HL-60 (cell line): ENCODE data around the gene HIF3A.

Experiments used
- DNase-seq, 2 experiments: peaks; one replicate each; pipeline ENCODE4 v3.0.0-alpha.2; 2010 to 2020; ENCODE audit warnings: low read depth in 1 of 2, low spot score in 1 of 2
- H3K27ac ChIP-seq: fragments of 250-450 bp; sonication (Bioruptor Pico); replicated peaks from 2 replicates; pipeline ENCODE4 v1.5.1; 2020; ENCODE audit warnings: mild to moderate bottlenecking, moderate library complexity
- H3K27me3 ChIP-seq: fragments of 250-450 bp; sonication (Bioruptor Pico); 2 replicates; pipeline ENCODE4 v1.5.1; 2021; ENCODE audit warnings: mild to moderate bottlenecking, moderate library complexity; ENCODE audit not compliant: insufficient read depth, poor library complexity, severe bottlenecking
- H3K4me3 ChIP-seq: replicated peaks from 2 replicates; pipeline ENCODE4 v1.5.1; 2011; ENCODE audit warnings: mild to moderate bottlenecking, control low read depth, low read length; ENCODE audit not compliant: insufficient read depth
- GABPA ChIP-seq: IDR thresholded peaks from 2 replicates; pipeline ENCODE4 v1.6.1; 2012; ENCODE audit warnings: low read depth
- POLR2AphosphoS5 ChIP-seq: IDR thresholded peaks from 2 replicates; pipeline ENCODE4 v1.6.1; 2012; ENCODE audit warnings: low read depth
- SPI1 ChIP-seq: IDR thresholded peaks from 2 replicates; pipeline ENCODE4 v1.6.1; 2012; ENCODE audit warnings: low read depth, mild to moderate bottlenecking, borderline replicate concordance
- TF ChIP-seq, protein P1 (sequence below): IDR thresholded peaks from one replicate; pipeline ENCODE4 v1.5.1; 2011; ENCODE audit warnings: low read length, control low read depth, inconsistent platforms; ENCODE audit not compliant: insufficient read depth
- TF ChIP-seq, protein P2 (sequence below): IDR thresholded peaks from 2 replicates; pipeline ENCODE4 v1.6.1; 2012; ENCODE audit warnings: low read depth; ENCODE audit not compliant: insufficient replicate concordance

Gene HIF3A

DNA sequence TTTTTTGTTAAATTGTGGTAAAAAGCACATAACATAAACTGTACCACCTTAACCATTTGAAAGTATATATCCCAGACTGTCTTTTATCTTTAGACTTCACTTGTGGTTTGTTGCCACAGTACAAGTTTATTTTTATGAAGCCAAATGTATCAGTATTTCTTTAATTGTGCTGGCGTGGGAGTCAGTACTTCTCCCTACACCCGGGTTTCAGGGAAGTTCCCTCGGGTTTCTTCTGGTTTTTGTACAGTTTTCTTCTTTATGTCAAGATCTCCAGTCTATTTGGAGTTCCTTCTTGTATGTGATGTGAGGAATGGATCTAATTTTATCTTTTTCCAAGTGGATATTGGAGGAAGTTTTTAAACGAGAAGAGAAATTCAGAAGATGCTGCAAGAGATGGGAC is 96.0 kb downstream of the HIF3A start:
- H3K4me3 ChIP-seq, result no peak overlapping the region
- no peak overlapping the region for H3K27ac ChIP-seq
- TF ChIP-seq, protein P1, sequence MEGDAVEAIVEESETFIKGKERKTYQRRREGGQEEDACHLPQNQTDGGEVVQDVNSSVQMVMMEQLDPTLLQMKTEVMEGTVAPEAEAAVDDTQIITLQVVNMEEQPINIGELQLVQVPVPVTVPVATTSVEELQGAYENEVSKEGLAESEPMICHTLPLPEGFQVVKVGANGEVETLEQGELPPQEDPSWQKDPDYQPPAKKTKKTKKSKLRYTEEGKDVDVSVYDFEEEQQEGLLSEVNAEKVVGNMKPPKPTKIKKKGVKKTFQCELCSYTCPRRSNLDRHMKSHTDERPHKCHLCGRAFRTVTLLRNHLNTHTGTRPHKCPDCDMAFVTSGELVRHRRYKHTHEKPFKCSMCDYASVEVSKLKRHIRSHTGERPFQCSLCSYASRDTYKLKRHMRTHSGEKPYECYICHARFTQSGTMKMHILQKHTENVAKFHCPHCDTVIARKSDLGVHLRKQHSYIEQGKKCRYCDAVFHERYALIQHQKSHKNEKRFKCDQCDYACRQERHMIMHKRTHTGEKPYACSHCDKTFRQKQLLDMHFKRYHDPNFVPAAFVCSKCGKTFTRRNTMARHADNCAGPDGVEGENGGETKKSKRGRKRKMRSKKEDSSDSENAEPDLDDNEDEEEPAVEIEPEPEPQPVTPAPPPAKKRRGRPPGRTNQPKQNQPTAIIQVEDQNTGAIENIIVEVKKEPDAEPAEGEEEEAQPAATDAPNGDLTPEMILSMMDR, result no peak
- TF ChIP-seq, protein P2, sequence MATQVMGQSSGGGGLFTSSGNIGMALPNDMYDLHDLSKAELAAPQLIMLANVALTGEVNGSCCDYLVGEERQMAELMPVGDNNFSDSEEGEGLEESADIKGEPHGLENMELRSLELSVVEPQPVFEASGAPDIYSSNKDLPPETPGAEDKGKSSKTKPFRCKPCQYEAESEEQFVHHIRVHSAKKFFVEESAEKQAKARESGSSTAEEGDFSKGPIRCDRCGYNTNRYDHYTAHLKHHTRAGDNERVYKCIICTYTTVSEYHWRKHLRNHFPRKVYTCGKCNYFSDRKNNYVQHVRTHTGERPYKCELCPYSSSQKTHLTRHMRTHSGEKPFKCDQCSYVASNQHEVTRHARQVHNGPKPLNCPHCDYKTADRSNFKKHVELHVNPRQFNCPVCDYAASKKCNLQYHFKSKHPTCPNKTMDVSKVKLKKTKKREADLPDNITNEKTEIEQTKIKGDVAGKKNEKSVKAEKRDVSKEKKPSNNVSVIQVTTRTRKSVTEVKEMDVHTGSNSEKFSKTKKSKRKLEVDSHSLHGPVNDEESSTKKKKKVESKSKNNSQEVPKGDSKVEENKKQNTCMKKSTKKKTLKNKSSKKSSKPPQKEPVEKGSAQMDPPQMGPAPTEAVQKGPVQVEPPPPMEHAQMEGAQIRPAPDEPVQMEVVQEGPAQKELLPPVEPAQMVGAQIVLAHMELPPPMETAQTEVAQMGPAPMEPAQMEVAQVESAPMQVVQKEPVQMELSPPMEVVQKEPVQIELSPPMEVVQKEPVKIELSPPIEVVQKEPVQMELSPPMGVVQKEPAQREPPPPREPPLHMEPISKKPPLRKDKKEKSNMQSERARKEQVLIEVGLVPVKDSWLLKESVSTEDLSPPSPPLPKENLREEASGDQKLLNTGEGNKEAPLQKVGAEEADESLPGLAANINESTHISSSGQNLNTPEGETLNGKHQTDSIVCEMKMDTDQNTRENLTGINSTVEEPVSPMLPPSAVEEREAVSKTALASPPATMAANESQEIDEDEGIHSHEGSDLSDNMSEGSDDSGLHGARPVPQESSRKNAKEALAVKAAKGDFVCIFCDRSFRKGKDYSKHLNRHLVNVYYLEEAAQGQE, result no peak
- TF ChIP-seq SPI1 (no peak), POLR2AphosphoS5 (no peak), GABPA (no peak)
- no peaks in the 10 kb centered on the region for H3K27me3 ChIP-seq
- DNase-seq, result no peak
